ENCODE data around the gene SCLT1.

Gene SCLT1

GRCh38 chr4:128950796-128951195, 142.5 kb downstream of the SCLT1 start:
- no peak for TF ChIP-seq CTCF (IDR thresholded peaks at IDR 0.05; ENCODE audit: control insufficient read depth, extremely low read depth, insufficient read depth)
- DNase-seq (ENCODE audit: low read depth), result no peak
- H3K4me3 ChIP-seq (ENCODE audit: low read depth, low read length), result no peak overlapping the region

- TF ChIP-seq CTCF (IDR thresholded peaks at IDR 0.05; ENCODE audit: control insufficient read depth, extremely low read depth, insufficient read depth), result no peak
- no peak for DNase-seq (ENCODE audit: low read depth)
- H3K4me3 ChIP-seq (ENCODE audit: low read depth, low read length), result no peak overlapping the region
Observed at GRCh38 chr4:128946916-128947315, 146.4 kb downstream of the SCLT1 start.

GRCh38 chr4:128942607-128943006, 150.7 kb downstream of the SCLT1 start:
- TF ChIP-seq CTCF (IDR thresholded peaks at IDR 0.05; ENCODE audit: control insufficient read depth, extremely low read depth, insufficient read depth), result no peak
- DNase-seq (ENCODE audit: low read depth), result no peak
- no peak overlapping the region for H3K4me3 ChIP-seq (ENCODE audit: low read depth, low read length)

GRCh38 chr4:128940971-128941370, 152.4 kb downstream of the SCLT1 start:
- no peak overlapping the region for H3K4me3 ChIP-seq (ENCODE audit: low read depth, low read length)
- no peak for TF ChIP-seq CTCF (IDR thresholded peaks at IDR 0.05; ENCODE audit: control insufficient read depth, extremely low read depth, insufficient read depth)
- DNase-seq (ENCODE audit: low read depth), result no peak

- DNase-seq (ENCODE audit: low read depth), result no peak
- H3K4me3 ChIP-seq (ENCODE audit: low read depth, low read length), result no peak overlapping the region
- no peak for TF ChIP-seq CTCF (IDR thresholded peaks at IDR 0.05; ENCODE audit: control insufficient read depth, extremely low read depth, insufficient read depth)
Observed at GRCh38 chr4:128930051-128930450, 163.3 kb downstream of the SCLT1 start.

GRCh38 chr4:128924951-128925350, 168.4 kb downstream of the SCLT1 start:
- H3K4me3 ChIP-seq (ENCODE audit: low read depth, low read length), result no peak overlapping the region
- TF ChIP-seq CTCF (IDR thresholded peaks at IDR 0.05; ENCODE audit: control insufficient read depth, extremely low read depth, insufficient read depth), result no peak
- no peak for DNase-seq (ENCODE audit: low read depth)

GRCh38 chr4:128921954-128922353, 171.4 kb downstream of the SCLT1 start:
- TF ChIP-seq CTCF (IDR thresholded peaks at IDR 0.05; ENCODE audit: control insufficient read depth, extremely low read depth, insufficient read depth), result no peak

More at GRCh38 chr4:128921954-128922353, 171.4 kb downstream of the SCLT1 start:
- no peak for DNase-seq (ENCODE audit: low read depth)
- H3K4me3 ChIP-seq (ENCODE audit: low read depth, low read length), result no peak overlapping the region

Measured in LNCaP clone FGC (cell line).